Adrenal gland (tissue), 5 donors: ENCODE measurements around the gene PRDM11.

Experiments used
- CTCF ChIP-seq, 6 experiments: fragments of 450-650 bp in 4 of 6; fragments of 200-600 bp in 2 of 6; sonication (generic) in 1 of 6; IDR thresholded peaks; 1 replicate in 5 of 6; 2 replicates in 1 of 6; pipeline versions ENCODE4 v1.5.1 to v1.8.0; 2016 to 2021; ENCODE audit warnings: antibody characterized with exemption in 6 of 6, mild to moderate bottlenecking in 2 of 6, moderate library complexity in 1 of 6
- POLR2A ChIP-seq, 2 donors: fragments of 450-650 bp; IDR thresholded peaks; one replicate each; pipeline ENCODE4 v1.6.1; 2017; ENCODE audit warnings: antibody characterized with exemption in 2 of 2, mild to moderate bottlenecking in 2 of 2, moderate library complexity in 1 of 2
- donor health status: DM: no; HTN: no; CAD: no.

DNA sequence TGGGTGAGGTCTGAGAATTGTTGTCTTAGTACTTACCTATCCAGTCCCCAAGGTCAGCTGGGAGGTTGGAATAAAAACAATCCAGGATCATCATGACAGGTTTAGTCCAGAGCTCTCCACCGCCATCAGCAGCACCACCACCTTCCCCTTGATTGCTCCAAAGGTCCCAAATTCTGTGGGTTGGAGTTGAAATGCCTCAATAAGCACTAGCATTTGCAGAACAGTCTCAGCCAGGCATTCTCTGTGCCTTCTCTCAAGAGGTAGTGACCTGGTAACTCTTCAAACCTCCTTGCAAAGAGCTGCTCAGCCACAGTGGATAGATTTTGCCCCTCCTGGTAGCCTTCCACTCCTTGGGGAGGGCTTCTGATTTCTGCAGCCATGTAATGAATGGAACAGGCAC, 69.6 kb downstream of the PRDM11 start:
- no peak for TF ChIP-seq CTCF (IDR thresholded peaks at IDR 0.05)
- TF ChIP-seq POLR2A (IDR thresholded peaks at IDR 0.05) = no peak
